ENCODE measurements around the gene KCNN4.

The KCNN4 gene

DNA sequence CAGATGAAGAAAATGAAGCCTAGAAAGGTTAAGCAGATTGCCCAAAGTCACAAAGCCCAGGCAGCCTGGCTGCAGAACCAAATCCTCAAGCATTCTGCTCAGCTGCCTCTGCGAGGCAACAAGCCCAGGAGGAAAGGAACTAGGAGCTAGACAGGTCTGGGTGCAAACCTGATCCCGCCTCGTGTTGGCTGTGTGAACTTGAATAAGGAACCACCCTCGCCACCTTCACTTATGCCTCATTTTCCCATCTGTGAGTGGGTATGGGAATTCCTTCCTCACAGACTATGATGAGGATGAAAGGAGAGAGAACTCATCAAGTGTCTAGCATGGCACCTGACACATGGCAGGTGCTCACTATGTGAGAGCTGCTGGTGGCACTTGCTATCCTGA, 32.6 kb downstream of the KCNN4 start:
- TF ChIP-seq, protein P1, sequence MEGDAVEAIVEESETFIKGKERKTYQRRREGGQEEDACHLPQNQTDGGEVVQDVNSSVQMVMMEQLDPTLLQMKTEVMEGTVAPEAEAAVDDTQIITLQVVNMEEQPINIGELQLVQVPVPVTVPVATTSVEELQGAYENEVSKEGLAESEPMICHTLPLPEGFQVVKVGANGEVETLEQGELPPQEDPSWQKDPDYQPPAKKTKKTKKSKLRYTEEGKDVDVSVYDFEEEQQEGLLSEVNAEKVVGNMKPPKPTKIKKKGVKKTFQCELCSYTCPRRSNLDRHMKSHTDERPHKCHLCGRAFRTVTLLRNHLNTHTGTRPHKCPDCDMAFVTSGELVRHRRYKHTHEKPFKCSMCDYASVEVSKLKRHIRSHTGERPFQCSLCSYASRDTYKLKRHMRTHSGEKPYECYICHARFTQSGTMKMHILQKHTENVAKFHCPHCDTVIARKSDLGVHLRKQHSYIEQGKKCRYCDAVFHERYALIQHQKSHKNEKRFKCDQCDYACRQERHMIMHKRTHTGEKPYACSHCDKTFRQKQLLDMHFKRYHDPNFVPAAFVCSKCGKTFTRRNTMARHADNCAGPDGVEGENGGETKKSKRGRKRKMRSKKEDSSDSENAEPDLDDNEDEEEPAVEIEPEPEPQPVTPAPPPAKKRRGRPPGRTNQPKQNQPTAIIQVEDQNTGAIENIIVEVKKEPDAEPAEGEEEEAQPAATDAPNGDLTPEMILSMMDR (IDR thresholded peaks at IDR 0.05) = no peak
- H3K4me1 ChIP-seq = peaks cover 0 to 17% (median 11%) of the 10 kb centered on the region in 4 donors
- no peak for DNase-seq
- H3K27ac ChIP-seq = no peak overlapping the region
- H3K9me3 ChIP-seq = no peaks in the 10 kb centered on the region
- no peak overlapping the region for H3K4me3 ChIP-seq
- intact Hi-C loops (cut with DNase I; ENCODE audit: low total_unique reads) = no loop called here
- H3K27me3 ChIP-seq = no peaks in the 10 kb centered on the region
- peaks cover 31 to 83% (median 67%) of the 10 kb centered on the region in 3 donors for H3K36me3 ChIP-seq

DNA sequence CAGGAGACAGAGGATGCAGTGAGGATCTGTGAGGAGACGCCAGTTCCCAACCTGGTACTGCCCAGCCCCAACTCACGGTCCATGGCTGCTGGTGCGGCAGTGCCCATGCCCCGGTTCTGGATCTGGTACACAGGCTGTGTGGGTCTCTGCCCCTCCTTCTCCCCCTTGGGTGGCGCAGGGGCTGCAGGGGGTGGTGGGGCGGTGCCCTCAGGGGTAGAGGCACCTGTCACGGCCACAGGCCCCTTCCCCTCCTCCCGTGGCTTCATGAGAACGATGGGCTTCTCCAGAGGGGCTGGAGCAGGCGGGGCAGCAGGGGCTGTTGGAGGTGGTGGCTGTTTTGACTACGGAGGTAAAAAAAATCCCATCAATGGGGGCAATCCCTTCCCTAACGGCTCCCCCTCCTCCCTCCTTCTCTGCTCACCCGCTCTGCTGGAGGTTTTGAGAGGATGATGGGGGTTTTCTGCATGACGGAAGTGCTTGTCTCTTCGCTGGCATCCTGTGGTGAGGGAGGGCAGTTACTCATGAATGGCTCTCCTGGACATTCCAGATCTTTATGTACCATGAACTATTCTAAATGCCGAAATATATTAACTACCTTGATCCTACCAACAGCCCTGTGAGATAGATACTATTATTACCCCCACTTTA, 33.1 kb downstream of the KCNN4 start:
- Histone ChIP-seq H3K36me3 (peaks cover 31 to 89% (median 71%) of the 10 kb centered on the region in 3 donors), H3K27ac (no peak overlapping the region), H3K4me1 (peaks cover 0 to 11% (median 7%) of the 10 kb centered on the region in 4 donors), H3K9me3 (no peaks in the 10 kb centered on the region), H3K27me3 (no peaks in the 10 kb centered on the region), H3K4me3 (no peak overlapping the region)
- DNase-seq = no peak
- intact Hi-C loops (cut with DNase I; ENCODE audit: low total_unique reads) = no loop called here
- TF ChIP-seq, protein P1 (IDR thresholded peaks at IDR 0.05) = no peak

DNA sequence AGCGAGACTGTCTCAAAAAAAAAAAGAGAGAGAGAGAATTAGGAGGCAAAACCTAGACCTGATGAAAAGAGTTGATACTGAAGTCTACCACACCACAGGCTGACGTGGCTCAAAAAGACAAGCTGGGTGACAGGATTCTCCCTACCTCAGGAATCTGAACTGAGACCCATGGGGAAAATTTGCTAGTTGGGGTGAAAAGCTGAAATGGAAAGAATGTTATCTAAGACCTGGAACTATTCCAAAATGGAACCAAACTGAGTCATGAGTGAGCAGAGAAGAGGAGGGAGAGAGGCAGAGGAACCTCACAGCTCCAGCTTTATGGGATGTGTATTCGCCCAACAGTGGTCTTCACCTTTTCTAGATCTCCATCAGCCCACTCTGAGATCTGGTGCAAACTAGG, 37.7 kb downstream of the KCNN4 start:
- DNase-seq = no peak
- Histone ChIP-seq H3K27me3 (no peaks in the 10 kb centered on the region), H3K4me1 (no peaks in the 10 kb centered on the region), H3K4me3 (no peak overlapping the region), H3K27ac (no peak overlapping the region), H3K36me3 (peaks cover 67 to 95% (median 89%) of the 10 kb centered on the region in 3 donors), H3K9me3 (no peaks in the 10 kb centered on the region)
- intact Hi-C loops (cut with DNase I; ENCODE audit: low total_unique reads) = no loop called here
- TF ChIP-seq, protein P1 (IDR thresholded peaks at IDR 0.05) = no peak

DNA sequence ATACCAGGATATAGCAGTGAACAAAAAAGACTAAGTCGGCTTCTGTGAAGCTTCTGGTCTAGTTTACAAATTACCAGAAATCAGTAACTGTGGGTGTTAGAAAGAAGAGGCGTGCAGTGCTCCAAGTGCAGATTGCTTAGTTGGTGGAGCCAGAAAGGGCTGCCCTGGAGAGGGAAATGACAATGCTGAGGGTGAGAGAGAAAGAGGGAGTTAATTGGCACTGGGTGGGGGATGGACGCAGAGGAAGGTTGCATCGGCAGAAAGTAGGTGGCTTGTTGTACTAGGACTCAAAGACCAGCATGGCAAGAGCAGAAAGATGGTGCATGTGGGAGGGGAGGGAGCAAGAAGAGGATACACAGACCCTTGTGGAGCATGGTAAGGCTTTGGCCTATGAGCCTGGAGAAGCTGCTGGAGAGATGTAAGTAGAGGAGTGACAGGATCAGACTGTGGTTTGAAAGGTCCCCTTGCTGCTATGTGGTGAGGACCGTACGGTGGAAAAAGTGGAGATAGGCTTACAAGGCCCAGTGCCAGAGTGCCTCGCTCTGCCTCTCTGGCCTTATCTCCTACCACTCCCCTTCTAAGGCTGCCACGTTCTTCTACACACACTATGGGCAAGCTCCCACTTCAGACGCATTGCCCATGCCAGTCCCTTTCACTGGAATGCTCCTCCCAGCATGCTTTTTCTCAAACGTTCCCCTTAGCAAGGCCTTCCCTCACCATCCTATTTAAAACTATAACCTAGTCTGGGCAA, 39.5 kb downstream of the KCNN4 start:
- no peak for DNase-seq

DNA sequence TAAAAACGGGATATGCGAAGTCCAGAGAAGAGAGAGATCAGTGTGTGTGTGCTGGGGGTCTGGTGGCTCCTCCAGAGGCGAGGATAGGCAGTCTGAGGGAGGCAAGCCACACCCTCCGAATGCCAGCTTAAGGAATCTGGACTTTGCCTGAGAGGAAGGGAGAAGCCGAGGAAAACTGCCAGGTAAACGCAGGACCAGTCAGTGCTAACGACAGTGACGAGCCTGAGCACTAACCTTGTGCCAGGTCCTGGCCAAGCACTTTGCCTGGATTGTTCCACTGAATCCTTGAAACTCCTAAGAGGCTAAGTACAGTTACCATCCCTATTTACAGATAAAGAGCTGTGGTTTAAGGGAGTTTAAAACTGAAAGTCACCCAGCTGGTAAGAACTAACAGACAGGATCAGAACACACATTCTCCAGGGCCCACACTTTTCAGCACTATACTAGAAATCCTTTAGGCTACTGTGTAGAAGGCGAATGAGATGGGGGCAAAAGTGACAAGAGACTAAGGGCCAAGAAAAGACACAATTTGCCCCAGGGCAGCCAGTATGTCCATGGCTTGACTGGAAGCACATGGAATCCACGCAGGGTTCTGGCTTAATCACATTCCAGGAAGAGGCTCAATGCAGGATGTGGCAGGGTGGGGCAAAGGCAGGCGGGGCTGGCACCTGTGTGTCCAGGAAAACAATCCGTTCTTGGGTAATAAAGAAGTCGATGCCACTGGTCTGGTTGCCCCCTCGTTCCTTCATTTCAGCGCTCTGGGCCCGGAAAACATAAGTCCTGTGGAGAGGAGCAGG, 41.1 kb downstream of the KCNN4 start:
- no peak for DNase-seq
- H3K36me3 ChIP-seq = peaks cover 60 to 99% (median 86%) of the 10 kb centered on the region in 3 donors
- intact Hi-C loops (cut with DNase I; ENCODE audit: low total_unique reads) = no loop called here

More for the DNA sequence above, 39.5 kb downstream of the KCNN4 start:
- TF ChIP-seq, protein P1 (IDR thresholded peaks at IDR 0.05) = no peak
- intact Hi-C loops (cut with DNase I; ENCODE audit: low total_unique reads) = no loop called here
- H3K9me3 ChIP-seq = no peaks in the 10 kb centered on the region
- H3K27ac ChIP-seq = no peak overlapping the region
- peaks cover 69 to 95% (median 89%) of the 10 kb centered on the region in 3 donors for H3K36me3 ChIP-seq
- no peaks in the 10 kb centered on the region for H3K27me3 ChIP-seq
- no peak overlapping the region for H3K4me3 ChIP-seq
- no peaks in the 10 kb centered on the region for H3K4me1 ChIP-seq

More for the DNA sequence above, 41.1 kb downstream of the KCNN4 start:
- TF ChIP-seq, protein P1 (IDR thresholded peaks at IDR 0.05) = no peak
- Histone ChIP-seq H3K4me1 (no peaks in the 10 kb centered on the region), H3K27me3 (no peaks in the 10 kb centered on the region), H3K9me3 (no peaks in the 10 kb centered on the region), H3K4me3 (no peak overlapping the region), H3K27ac (no peak overlapping the region)

Data from tibial artery (tissue), 4 donors.